HG03520 (cell line): ENCODE results near the gene ZNF664.
"Not testable (repeated sequence)": the region's sequence is repeated elsewhere in the genome, so short reads cannot be mapped to it uniquely, and the experiment has no call there.

Experiments
- ATAC-seq: cut with Tn5 transposase; IDR thresholded peaks from one replicate; pipeline ENCODE4 v1.9.1; 2021; ENCODE audit warnings: mild to moderate bottlenecking, moderate library complexity; ENCODE audit not compliant: unreplicated experiment

Gene ZNF664

DNA sequence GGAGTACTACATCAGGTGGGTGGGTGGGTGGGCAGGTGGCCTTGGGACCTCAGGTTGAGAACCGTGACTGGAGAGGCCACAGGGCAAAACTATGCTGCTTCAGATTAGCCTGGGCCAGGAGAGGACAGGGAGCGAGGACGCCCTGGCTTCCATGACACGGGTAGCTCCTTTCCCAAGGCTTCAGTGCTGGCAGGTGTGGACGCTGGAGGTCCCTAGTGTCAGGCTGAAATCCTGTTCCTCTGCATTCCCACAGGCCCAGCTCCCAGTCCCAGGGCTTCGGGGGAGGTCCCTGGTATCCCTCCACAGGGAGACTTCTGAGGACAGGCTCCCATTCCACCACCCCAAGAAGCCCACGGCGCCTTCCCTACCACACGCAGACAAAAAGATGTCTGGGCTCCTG is 32.0 kb upstream of the ZNF664 start:
- no peak for ATAC-seq

DNA sequence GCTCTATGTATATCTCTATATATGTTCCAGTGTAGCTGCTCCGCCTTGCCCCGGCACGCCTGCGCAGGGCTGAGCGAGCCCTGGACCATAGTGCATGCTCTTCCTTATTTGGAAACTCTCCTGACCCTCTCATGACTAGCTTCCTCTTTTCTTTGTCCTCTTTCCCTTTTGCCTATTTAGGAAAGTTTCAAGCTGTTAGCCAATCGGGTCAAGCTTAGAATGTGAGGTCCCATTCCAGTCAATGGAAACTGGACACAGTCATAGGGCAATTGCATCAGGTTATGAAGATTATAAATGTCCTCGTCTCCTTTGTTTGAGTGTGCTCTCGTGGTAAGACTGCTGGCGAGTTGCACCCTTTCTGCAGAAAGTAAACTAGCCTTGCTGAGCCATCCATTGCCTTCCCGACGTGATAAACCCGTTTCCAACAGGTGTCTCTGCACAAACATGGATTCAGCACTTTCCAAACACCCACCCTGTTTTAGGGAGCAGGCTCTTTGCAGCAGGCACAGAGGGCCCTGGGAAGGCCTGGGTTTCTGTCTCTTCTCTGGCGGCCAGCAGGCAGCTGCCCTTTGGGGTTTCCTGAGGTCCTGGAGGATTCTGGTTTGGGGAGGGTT is 31.3 kb upstream of the ZNF664 start:
- no peak for ATAC-seq

DNA sequence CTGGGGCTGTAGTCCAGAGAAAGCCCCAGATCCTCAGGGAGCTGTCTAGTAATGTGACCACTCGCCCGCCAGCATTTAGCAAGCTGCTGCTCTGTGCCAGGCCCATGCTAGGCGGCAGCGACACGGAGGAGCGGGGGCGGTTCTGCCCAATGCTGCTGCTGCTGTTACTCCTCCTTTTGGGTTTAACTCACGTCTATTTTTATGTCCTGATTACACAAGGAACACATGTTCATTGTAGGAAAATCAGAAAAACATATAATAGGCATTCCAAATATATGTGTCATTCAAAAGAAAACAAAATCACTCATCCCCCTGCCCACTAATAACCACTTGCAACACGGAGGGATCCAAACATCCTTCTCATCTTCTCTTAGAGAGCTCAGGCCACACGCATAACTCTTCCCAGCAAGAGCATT is 30.8 kb upstream of the ZNF664 start:
- no peak for ATAC-seq

DNA sequence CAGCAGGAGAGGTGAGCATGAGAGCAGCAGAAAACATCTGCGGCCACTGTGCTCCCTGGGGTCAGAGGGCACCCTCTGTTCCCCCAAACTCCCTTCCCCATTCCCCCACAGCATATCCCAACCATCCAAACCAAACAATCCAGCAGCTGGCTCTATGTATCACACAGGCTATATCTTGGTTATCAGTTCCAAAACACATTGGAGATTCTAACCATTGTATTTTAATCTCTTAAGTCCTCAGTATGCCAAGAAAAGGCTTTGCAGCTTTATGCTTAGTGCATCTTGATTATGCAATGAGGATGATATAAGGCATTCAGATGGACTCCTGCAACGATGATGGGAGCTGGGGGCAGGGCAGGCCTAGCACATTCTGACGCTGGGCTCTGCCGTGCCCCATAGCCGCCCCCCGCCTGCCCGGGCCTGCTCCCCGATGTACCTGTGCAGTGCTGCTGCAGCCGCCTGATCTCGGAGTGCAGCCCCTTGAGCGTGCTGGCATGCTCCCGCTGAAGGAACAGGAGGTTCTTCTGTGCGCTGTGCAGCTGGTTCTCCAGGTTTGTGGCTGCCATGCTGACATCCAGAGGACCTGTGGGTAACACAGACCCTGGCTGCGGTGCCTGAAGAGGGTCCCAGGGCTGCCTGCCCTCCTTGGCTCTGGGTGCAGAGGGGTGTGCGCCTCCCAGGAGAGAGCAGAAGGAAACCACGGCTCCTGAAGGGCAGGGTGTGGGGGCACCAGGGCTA is 29.9 kb upstream of the ZNF664 start:
- no peak for ATAC-seq

DNA sequence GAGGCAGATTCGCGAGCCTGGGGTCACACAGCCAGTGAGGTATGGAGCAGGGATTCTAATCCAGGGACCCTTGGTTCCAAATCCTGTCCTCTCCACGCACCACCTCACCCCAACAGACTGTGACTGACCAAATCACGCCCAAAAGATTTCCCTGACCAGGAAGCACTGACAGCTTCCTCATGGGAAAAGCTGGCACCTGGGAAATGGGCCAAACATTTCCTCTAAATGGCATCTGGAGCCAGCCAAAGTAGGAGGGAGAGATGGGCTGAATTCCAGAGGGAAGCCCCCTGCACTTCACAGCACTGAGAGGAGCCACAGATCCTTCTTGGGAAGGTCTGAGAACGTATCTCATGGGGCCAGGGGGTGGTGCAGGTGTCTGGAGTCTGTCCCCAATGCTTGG is 29.2 kb upstream of the ZNF664 start:
- no peak for ATAC-seq

DNA sequence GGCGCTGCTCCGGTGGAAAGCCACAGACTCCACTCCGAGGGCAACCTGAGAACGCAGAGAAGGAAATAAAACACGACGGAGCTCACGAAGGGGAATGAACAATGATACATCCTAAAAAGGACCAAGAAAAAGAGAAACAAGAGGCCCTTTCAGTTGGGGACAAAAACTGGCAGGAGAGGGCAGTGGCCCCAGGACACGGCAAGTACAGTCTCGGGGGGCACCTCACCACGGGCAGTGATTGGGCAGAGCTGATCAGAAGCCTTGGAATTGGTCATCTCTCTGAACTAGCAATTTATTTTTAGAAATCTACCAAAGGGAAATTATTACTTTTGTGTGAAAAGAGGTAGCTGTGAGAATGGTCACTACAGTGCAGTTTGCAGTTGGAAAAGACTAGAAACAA is 28.3 kb upstream of the ZNF664 start:
- no peak for ATAC-seq

DNA sequence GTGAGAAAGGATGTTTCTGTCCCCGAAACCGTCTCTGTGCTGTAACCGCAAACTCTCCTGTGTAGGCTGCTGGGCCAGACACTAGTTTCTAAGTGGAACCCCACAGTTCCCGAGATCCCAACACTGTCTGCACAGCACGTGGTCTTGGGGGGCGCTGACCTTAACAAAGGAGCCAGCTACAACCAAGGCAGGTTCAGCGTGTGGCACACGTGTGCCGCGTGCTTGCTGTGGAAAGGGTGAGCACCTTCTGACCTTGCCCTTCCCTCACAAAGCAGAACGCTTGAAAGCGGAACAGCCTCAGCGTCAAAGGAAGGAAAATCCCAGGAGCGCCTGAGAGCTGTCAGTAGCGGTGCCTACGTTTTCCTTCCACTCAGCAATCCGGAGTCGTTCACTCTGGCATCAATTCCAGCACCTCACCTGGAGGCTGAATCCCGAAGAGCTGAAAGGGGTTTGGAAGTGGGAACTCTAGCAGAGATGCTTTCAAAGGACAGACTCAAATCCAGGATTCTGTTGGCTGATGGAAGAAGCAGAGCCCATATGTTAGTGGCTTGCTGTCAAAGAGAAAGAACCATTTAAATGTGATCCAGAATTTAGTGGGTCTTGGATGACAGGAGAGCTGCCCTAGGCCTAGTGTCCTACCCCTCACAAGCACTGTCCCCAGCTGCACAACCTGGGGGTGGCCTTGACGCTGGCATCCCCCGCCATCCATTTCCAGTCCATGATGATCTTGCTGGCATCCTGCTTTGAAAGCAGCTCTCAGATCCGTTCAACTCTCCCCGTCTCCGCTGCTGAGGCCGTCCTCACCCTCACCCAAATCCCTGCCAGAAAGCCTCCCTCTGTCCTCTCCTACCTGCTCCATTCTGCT is 27.5 kb upstream of the ZNF664 start:
- ATAC-seq = no peak

DNA sequence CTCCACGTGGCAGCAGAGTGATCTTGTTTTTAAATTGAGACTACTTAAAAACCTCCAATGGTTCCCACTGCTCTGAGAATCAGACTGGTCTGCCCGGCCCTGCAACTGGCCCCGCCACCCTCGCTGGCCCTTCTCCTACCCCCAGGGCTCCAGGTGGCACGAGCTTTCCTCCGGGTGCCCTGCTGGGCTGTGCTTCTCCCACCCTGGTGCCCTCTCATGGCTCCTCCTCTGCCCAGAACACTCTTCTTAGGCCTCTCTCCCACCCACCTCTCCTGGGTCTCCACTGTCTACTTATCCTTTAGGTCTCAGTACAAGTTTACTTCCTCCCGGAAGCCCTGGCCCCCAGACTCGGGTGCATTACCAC is 26.9 kb upstream of the ZNF664 start:
- no peak for ATAC-seq

DNA sequence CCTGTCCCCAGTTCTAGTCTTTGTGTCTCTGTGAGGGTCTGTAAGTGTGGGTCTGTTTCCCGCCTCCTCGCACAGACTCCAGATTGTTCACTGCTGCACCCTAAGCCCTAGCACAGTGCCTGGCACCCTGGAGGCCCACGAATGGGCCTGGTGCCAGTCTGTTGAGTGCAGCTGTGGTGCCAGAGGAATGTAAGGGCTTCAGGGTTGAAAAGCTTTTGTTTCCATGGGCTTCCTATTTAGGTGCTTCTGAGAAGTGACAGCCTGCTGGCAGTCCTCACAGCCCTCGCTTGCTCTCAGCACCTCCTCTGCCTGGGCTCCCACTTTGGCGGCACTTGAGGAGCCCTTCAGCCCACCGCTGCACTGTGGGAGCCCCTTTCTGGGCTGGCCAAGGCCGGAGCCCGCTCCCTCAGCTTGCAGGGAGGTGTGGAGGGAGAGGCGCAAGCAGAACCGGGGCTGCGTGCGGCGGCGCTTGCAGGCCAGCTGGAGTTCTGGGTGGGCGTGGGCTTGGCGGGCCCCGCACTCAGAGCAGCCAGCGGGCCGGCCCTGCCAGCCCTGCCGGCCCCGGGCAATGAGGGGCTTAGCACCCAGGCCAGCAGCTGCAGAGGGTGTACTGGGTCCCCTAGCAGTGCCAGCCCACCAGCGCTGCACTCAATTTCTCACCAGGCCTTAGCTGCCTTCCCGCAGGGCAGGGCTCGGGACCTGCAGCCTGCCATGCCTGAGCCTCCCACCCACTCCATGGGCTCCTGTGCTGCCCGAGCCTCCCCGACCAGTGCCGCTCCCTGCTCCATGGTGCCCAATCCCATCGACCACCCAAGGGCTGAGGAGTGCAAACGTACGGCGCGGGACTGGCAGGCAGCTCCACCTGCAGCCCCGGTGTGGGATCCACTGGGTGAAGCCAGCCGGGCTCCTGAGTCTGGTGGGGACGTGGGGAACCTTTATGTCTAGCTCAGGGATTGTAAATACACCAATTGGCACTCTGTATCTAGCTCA is 26.2 kb upstream of the ZNF664 start:
- not testable (repeated sequence) for ATAC-seq

DNA sequence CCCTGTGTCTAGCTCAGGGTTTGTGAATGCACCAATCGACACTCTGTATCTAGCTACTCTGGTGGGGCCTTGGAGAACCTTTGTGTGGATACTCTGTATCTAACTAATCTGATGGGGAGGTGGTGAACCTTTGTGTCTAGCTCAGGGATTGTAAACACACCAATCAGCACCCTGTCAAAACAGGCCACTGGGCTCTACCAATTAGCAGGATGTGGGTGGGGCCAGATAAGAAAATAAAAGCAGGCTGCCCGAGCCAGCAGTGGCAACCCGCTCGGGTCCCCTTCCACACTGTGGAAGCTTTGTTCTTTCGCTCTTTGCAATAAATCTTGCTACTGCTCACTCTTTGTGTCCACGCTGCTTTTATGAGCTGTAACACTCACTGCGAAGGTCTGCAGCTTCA is 25.5 kb upstream of the ZNF664 start:
- ATAC-seq = not testable (repeated sequence)

DNA sequence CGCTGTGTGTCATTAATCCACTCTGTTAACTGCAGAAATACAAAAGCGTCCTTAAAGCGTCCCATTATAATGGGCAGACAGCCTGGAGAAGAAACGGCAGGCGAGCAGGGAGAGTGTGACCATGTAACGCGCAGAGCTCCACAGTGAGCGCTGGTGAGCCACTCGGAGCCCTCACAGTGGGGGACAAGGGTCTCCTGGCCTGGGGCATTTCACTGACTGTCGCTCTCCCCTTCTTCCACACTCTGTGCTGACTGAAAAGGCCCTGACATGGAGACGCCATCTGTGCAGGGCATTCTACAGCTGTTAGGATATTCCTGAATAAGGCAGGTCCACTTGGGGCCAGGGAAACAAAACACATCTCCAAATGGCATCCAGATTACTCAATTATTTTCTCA is 24.6 kb upstream of the ZNF664 start:
- no peak for ATAC-seq

DNA sequence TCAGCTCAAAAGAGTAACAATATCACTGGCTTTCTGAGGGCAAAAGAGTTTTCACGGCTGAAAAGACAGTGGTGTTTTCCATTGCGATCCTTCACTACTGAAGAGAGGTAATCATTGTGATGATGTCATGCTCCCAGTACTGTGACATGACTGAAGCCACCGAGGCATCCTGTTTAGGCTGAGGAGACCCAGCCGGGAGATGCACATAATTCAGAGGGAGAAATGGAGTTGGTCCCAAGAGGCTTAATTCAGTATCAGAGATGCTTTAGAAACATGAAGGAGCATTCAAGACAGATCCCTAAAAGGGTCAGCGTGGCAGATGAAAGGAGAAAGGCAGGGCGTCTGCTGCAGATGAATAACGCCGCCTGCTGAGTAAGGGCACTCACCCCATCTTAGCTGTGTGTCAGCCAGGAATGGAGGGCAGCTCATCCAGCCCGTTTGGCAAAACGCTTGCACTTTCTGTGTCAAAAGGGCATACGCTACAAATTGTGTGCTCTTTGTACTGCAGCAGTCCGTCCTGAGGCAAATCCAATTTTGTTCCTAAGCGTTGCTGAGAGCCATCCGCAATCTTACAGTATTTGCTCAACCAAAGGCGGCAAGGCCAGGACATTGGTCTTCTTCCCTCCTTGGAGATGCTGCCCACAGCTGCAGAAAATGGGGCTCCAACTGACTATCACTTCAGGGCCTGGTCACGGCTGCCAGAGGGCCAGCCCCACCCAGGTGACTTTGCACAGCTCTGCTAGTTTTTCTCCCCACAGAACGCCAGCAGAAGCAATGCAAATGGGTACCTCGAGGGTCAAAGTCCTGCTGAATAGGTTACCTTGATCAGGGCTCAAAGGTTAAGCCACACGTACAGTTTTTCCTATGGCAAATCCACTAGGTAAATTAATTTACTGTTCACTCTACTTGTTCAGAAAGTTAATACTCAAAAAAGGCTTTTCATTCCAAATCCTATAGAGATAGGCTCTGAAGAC is 23.9 kb upstream of the ZNF664 start:
- no peak for ATAC-seq

DNA sequence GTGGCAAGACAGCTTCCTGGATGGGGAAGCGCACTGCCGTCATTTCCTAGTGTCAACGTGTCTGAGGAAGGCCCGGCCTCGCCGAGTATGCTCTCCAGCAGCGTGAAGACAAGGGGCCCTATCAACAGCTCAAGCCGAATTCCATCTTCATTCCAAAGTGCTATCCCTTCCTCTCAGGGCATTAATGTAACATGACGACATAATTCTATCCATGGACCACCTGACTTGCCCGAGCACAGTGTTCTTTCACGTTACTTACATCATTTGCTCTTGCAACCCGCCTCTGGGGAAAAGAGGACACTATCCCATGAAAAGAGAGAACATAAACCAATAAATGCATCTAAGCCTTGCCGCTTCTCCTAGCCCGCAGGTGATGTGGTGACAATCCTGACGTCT is 23.2 kb upstream of the ZNF664 start:
- ATAC-seq = no peak

DNA sequence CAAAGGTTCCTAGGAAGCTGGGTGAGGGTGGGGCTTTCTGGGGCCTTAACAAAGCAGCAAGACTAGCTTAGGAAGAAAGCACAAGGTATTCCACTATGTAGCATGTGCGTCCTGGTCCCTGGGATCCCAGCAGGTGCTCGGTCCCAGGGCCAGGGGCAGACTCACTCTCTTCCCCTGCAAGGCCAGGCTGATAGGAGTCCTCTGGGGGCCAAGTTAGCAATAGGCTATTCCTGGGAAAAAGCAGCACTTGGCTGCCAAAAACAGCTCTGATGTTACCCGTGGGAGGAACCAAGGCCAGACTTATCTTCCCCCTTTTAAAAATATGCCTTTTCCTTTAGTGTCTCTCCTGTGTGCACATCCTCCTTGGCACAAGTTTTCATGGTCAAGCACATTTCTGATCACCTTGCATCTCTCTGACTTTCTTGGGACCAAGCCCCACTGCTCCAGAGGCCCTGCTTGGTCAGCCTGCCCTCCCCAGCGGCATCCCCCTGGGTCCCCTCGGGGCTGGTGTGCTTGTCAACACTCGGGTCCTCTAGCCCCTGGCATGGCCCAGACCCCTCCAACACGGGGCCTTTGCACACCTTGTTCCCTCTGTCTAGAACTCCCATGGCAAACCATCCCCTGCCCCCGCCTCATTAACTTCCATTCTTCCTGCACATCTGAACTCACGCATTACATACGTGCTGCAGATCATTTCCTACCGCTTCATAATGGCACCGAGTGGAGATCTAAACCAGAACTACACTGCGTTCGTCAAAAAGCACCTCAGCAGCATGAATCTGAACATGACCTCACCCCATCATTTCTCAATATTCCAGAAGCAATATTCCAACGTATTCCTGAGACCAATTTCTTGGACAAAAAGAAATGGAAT is 22.3 kb upstream of the ZNF664 start:
- ATAC-seq = no peak

DNA sequence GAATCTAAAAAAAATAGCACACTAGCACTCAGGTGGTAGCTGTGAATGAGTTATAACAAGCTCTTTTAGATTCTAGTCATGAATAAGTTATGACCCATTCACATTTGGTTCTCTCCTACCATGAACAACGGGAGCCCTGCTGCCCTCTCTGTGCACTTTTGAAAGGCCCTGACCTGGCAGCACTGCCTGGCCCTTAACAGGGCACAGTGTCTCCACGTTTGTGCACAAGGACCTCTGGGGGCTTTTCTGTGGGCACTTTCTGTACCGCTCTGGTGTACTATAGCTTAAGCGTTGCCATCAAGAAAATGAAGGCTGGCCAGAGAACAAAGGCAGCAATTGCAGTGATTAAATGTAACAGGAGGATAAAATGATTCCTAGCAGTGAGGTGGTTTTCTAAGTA is 21.5 kb upstream of the ZNF664 start:
- no peak for ATAC-seq

DNA sequence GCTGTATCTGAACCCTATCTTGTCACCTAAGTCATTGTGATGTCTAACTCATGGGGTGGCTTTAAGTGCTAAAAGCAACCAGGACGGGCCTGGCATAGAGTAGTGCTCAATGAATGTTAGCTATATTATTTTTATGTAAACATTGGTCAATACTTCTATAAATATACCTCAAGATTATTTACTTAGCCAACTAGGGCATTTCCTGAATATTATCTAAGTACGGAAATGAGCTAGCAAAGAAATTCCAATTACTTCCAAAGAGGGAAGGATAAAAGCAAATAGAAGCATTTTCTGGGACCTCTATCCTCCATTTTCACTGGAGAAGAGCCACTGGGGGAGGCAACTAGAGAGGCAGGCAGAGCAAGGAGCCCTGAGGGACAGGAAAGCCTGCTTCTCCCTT is 21.0 kb upstream of the ZNF664 start:
- ATAC-seq = no peak

DNA sequence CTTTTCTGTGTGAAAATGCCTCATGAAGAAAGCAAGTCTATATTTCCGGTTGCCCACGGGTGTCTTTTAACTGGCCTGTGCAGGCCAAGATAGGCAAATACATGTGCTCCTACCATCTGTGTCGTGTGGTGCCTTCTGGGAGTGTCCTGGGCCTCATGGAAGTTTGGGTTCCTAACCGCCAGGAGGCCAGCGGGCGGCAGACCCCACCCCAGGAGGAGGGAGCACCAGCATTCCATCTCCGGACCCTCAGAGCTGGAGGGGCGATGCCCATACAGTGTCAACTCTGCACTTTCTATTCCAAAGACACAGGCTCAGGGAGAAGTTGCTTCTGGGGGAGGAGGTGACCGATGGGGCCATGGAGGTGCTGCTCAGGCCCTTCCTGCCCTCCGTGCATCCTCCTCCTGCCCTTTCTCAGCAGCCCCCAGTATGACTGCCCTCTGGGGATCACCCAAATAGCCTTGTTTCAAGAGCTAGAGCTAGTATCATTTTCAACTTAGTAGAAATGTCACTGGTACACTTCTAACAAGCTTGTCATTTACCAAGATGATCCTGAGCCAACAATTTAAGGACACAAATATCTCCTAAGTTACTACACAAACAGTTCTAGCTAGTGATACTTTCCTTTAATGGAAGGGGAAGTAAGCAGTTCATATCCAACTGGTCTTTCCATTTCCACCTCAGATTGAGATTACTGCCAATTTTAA is 18.2 kb upstream of the ZNF664 start:
- no peak for ATAC-seq

DNA sequence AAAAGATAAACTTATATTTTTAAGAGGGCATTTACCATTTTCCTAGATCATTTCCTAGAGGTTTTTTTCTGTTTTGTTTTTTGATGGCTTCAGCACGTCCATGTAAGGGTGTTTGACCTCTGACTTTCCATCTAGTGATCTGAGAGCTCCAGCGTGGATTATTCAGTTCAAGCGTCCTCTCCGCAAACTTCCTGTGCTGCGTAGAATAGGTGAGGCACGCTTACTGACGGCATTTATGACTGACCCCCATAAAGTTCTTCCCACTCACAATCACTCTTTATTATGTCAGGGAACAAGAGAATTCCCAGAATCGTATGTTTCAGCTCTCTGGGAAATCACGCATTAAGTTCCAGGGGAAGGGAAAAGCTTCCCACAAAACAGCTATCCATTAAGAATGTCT is 16.8 kb upstream of the ZNF664 start:
- no peak for ATAC-seq
